Pancreas (tissue), 10 donors: ENCODE data around the gene FBXO34. TPM values are rescaled to one million over a fixed set of nuclear protein-coding genes. Genes with fewer than 3 reads are reported as not detected.

Source experiments
- ATAC-seq, 4 donors: fragments of 200-7000 bp; cut with Tn5 transposase; one replicate each; pipeline versions ENCODE4 v1.8.0 to v1.9.1; 2020; ENCODE audit warnings: mild to moderate bottlenecking in 4 of 4, moderate library complexity in 4 of 4
- DNase-seq, 6 donors: peaks; one replicate each; pipeline ENCODE4 v3.0.0-alpha.2; 2020
- FAIRE-seq: peaks from 2 replicates; lab custom pipeline; 2012; peaks lifted over from hg19 to GRCh38; lab: Jason Lieb, UNC
- H3K27ac ChIP-seq, 4 donors: fragments of 200-600 bp; sonication (generic); 1 replicate in 3 of 4; 2 replicates in 1 of 4; pipeline versions ENCODE4 v1.5.0 to v1.8.0; 2020
- H3K27me3 ChIP-seq, 4 donors: fragments of 200-600 bp; one replicate each; pipeline ENCODE4 v1.8.0; 2021
- H3K36me3 ChIP-seq, 3 donors: fragments of 200-600 bp; sonication (generic) in 1 of 3; one replicate each; pipeline versions ENCODE4 v1.5.0 to v1.8.0; 2020 to 2021
- H3K4me1 ChIP-seq, 3 donors: fragments of 200-600 bp; one replicate each; pipeline ENCODE4 v1.8.0; 2021
- H3K4me3 ChIP-seq, 4 donors: fragments of 200-600 bp; sonication (generic) in 2 of 4; one replicate each; pipeline versions ENCODE4 v1.5.0 to v1.8.0; 2020 to 2021
- H3K9me3 ChIP-seq, 4 donors: fragments of 200-600 bp; one replicate each; pipeline ENCODE4 v1.8.0; 2021
- WGBS, 2 donors: extraction: QIAGEN DNeasy Blood & Tissue Kit; methylation state at CpG; one replicate each; pipeline ENCODE4 v1.1.7; 2013; 5-methylcytosine and 5-hydroxymethylcytosine counted together
- intact Hi-C, 3 donors: fragments of 100-400 bp; cut with DNase I; formaldehyde crosslinking; loops; one replicate each; pipeline versions ENCODE4 v1.11.1 to v1.14.2; 2022
- polyA plus RNA-seq, 2 donors: library from polyadenylated mRNA; stranded (reverse); fragments of 200-250 nt; gene quantifications; one replicate each; pipeline ENCODE4 v1.2.3, GENCODE V29; 2013
- total RNA-seq, 6 donors: library from RNA; stranded (reverse); fragmentation: NEBNext Ultra II Directional in 4 of 6; extraction: Animal tissue kit (Norgen Biotek cat#: 25700) in 4 of 6; gene quantifications; one replicate each; pipeline versions ENCODE4 v1.2.1 to v1.2.4, GENCODE V29; 2021 to 2023
- TF ChIP-seq, protein P1 (sequence below), 4 donors: fragments of 200-600 bp; sonication (generic) in 3 of 4; IDR thresholded peaks; one replicate each; pipeline versions ENCODE4 v1.5.0 to v1.8.0; 2021; ENCODE audit warnings: antibody characterized with exemption in 4 of 4
- donor health status: healthy with polysubstance abuse.
- donor health status: DM: no; HTN: no; CAD: no; lungs with moderate emphysema.
- donor health status: DM: no; HTN: no; CAD: no.
- donor health status: control.
- donor health status: control.
- donor health status: Bipolar disorder and iron deficiency.
- donor health status: DM: yes; HTN: yes; CAD: no.
- donor health status: DM: no; HTN: no; CAD: no.
- donor health status: DM: no; HTN: no; CAD: no.
- donor health status: DM: yes; HTN: yes; CAD: no.

Gene FBXO34
- total and polyA plus RNA-seq, 8 donors: 4.6 to 19.7 (median 9.4) TPM

DNA sequence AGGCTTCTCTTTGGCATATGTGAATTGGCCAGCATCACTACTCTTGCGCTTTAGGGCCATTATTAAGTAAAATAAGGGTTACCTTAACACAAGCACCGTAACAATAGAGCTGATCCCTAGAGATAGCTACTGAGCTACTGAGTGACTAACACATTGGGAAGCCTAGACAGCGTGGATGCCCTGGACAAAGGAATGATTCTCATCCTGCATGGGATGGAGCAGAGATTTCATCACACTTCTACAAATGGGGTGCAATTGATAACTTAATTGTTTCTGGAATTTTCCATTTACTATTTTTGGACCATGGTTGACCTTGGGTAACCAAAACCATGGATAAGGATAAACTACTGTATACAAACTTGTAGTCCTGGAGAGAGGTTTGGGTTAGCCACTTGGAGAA, 57.1 kb downstream of the FBXO34 start:
- Histone ChIP-seq H3K4me3 (no peak overlapping the region), H3K4me1 (peaks cover 0 to 11% (median 10%) of the 10 kb centered on the region in 3 donors), H3K9me3 (no peaks in the 10 kb centered on the region), H3K36me3 (no peaks in the 10 kb centered on the region), H3K27me3 (no peaks in the 10 kb centered on the region), H3K27ac (no peak overlapping the region)
- FAIRE-seq: no peak
- TF ChIP-seq, protein P1, sequence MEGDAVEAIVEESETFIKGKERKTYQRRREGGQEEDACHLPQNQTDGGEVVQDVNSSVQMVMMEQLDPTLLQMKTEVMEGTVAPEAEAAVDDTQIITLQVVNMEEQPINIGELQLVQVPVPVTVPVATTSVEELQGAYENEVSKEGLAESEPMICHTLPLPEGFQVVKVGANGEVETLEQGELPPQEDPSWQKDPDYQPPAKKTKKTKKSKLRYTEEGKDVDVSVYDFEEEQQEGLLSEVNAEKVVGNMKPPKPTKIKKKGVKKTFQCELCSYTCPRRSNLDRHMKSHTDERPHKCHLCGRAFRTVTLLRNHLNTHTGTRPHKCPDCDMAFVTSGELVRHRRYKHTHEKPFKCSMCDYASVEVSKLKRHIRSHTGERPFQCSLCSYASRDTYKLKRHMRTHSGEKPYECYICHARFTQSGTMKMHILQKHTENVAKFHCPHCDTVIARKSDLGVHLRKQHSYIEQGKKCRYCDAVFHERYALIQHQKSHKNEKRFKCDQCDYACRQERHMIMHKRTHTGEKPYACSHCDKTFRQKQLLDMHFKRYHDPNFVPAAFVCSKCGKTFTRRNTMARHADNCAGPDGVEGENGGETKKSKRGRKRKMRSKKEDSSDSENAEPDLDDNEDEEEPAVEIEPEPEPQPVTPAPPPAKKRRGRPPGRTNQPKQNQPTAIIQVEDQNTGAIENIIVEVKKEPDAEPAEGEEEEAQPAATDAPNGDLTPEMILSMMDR (IDR thresholded peaks at IDR 0.05): no peak
- no peak for DNase-seq
- WGBS, 2 donors: 84 to 93% methylated on average over 3 of the region's 3 CpGs
- ATAC-seq: peak in 1 of 4 donors; percentile 26
- intact Hi-C loops: no loop called here

DNA sequence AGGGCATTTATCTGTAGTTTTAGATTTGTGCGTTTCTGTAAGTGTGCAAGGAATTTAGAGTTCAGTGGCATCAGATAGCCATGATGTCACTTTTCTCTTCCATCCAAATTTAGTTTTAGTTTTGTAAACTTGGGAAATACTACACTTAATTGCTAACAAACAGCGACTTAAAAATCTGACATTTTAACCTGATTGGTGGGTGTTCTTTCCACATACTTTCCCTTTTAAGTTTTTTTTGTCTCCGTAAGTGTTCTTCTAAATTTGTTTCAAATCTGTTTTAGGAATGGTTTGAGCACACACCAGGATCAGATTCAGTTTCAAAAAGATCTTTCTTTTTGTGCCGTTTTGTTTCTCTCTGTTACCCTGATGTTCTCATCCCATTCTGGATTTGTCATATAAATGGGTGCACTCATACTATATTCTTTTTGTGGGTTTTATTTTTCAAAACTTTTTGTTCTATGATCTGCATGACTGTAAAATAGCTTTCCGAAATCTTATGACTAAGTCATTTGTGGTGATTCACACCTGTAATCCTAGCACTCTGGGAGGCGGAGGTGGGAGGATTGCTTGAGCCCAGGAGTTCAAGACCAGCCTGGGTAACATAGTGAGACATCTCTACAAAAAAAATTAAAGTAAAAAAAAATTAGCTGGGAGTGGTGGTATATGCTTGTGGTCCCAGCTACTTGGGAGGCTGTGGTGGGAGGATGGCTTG, 58.9 kb downstream of the FBXO34 start:
- TF ChIP-seq, protein P1 (IDR thresholded peaks at IDR 0.05): no peak
- Histone ChIP-seq H3K9me3 (no peaks in the 10 kb centered on the region), H3K4me3 (no peak overlapping the region), H3K4me1 (peaks cover 5 to 24% (median 18%) of the 10 kb centered on the region in 3 donors), H3K27ac (no peak overlapping the region), H3K27me3 (no peaks in the 10 kb centered on the region), H3K36me3 (no peaks in the 10 kb centered on the region)
- DNase-seq (no peak), FAIRE-seq (no peak), ATAC-seq (no peak)
- 78 to 83% methylated on average over 6 of the region's 6 CpGs for WGBS, 2 donors
- intact Hi-C loops: no loop called here

DNA sequence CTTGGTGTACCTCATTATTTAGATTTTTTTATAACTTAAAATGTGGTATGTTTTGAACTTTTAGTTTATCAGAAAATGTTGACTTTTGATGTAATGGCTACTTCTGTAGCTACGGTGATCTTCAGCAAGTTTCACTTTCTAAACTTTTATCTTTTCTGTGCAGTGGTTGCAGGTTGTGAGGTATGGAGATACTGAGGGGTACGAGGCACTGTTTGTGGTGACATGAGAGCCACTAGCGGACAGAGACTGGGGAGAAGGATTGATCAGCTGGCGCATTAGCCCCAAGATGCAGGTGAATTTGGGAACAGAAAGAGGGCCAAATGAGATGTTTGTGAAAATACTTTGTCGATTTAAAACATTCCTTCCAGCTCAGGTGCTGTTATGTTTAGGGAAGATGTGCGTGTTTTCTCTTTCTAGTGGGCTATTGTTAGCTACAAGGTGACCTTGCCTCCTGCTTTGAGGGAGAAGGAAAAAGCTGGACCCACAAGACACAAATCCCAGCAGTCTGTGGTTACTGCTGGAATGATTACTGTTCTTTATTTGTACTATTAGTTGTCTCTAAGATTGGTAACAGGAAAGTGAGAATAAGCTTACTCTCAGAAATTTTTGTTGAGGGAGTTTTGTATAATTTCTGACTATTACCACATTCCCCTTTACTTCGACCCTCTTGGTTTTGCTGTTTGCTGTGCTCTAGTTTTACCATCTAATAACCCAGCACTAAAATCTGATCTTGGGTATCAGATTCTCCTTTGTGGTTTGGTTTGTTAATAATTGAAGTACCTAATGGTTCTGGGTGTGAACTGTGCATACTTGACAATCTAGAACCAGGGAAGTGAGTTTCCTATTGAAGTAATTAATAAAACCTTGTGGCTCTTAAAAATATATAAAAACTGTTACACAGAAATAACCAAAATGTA, 61.7 kb downstream of the FBXO34 start:
- no peak overlapping the region for H3K4me3 ChIP-seq

DNA sequence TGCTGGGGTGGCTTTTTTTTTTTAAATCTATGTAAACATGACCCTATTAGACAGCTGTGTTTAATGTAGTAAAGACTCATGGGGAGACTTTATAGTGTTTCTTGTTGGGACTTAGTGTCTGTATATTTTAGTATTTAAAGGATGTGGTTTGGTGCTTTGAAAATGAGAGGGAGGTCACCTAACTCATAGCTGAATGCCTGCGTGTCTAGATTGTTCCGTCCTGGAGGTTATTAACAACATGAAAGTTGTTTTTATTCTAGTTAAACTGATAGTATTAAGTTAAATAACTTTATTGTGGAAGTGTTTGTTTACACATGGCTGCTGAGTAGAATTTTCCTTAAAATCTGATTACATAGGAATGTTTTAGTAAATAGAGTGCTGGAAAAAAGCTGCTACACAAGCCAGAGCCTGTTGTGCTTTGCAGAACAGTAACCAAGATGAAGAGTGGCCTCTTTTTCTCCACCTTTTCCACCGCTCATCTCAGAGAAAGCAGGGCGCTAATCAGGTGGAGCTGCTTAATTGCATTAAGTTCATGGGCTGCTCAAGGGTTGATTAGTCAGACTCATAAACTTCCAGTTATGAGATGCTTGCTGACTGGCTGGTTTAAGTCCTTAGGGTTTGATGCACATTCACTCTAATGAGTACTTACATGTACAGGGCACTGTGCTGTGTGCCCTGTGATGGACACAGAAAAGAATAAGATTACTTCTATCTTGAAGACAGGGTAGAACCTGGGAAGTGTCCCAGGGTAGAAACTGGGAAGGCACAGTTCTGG, 62.7 kb downstream of the FBXO34 start:
- WGBS, 2 donors: 30 to 34% methylated on average over 4 of the region's 4 CpGs
- H3K27ac ChIP-seq: peak overlapping the region in 2 of 4 donors; percentile 37 to 39

More for the DNA sequence above, 61.7 kb downstream of the FBXO34 start:
- DNase-seq (no peak), FAIRE-seq (no peak), ATAC-seq (peak in 3 of 4 donors; percentile 8 to 38 (median 24))
- Histone ChIP-seq H3K4me1 (peaks cover 5 to 28% (median 22%) of the 10 kb centered on the region in 3 donors), H3K27me3 (no peaks in the 10 kb centered on the region), H3K9me3 (no peaks in the 10 kb centered on the region), H3K27ac (peak overlapping the region in 2 of 4 donors; percentile 37 to 39), H3K36me3 (no peaks in the 10 kb centered on the region)
- TF ChIP-seq, protein P1 (IDR thresholded peaks at IDR 0.05): no peak
- 39 to 51% methylated on average over 7 of the region's 7 CpGs for WGBS, 2 donors
- intact Hi-C loops: no loop called here

More for the DNA sequence above, 62.7 kb downstream of the FBXO34 start:
- Histone ChIP-seq H3K4me3 (no peak overlapping the region), H3K27me3 (no peaks in the 10 kb centered on the region), H3K36me3 (no peaks in the 10 kb centered on the region), H3K9me3 (no peaks in the 10 kb centered on the region), H3K4me1 (peaks cover 5 to 28% (median 22%) of the 10 kb centered on the region in 3 donors)
- no peak for DNase-seq
- FAIRE-seq: no peak
- intact Hi-C loops: no loop called here
- TF ChIP-seq, protein P1 (IDR thresholded peaks at IDR 0.05): no peak
- peak; percentile 27 to 66 (median 40) for ATAC-seq
